Measurements from ENCODE around the gene ETS2. TPM values are rescaled to one million over a fixed set of nuclear protein-coding genes. Genes with fewer than 3 reads are reported as not detected.

ETS2 gene
- total RNA-seq, 1 donor from 2014 or later, result 40.3 TPM

- peaks cover 2% of the 10 kb centered on the region for H3K36me3 Mint-ChIP-seq (ENCODE audit: low read depth, unreplicated experiment)
- Histone ChIP-seq H3K36me3 (ENCODE audit: insufficient read depth, low read length) (no peaks in the 10 kb centered on the region), H3K27ac (ENCODE audit: low read depth, low read length) (no peak overlapping the region), H3K9ac (ENCODE audit: low read length) (no peak overlapping the region), H3K4me3 (ENCODE audit: insufficient read depth, low read depth, low read length) (no peak overlapping the region), H4K20me1 (ENCODE audit: insufficient read depth, low read length) (no peaks in the 10 kb centered on the region), H2AFZ (ENCODE audit: low read depth, low read length) (no peak overlapping the region), H3K79me2 (ENCODE audit: insufficient read depth, low read length) (no peaks in the 10 kb centered on the region), H3K27me3 (ENCODE audit: insufficient read depth, low read length) (no peaks in the 10 kb centered on the region), H3K9me3 (ENCODE audit: insufficient read depth, low read depth, low read length) (peaks cover 4% of the 10 kb centered on the region), H3K4me1 (ENCODE audit: insufficient read depth, low read length) (peaks cover 22% of the 10 kb centered on the region), H3K4me2 (ENCODE audit: low read length) (no peak overlapping the region)
- peaks cover 1% of the 10 kb centered on the region for H3K27me3 Mint-ChIP-seq (ENCODE audit: low read depth, unreplicated experiment)
- H3K4me3 Mint-ChIP-seq (ENCODE audit: unreplicated experiment), result no peak overlapping the region
- no peak for DNase-seq (ENCODE audit: low read depth)
- peaks cover 18% of the 10 kb centered on the region for H3K4me1 Mint-ChIP-seq (ENCODE audit: low read depth, unreplicated experiment)
- H3K27ac Mint-ChIP-seq (ENCODE audit: unreplicated experiment), result peak overlapping the region; percentile 70
- FAIRE-seq, result no peak
- H3K9me3 Mint-ChIP-seq (ENCODE audit: unreplicated experiment), result peaks cover 5% of the 10 kb centered on the region
- no peak for TF ChIP-seq EZH2 (IDR thresholded peaks at IDR 0.05; ENCODE audit: insufficient read depth, low read length)
- TF ChIP-seq CTCF (IDR thresholded peaks at IDR 0.05; ENCODE audit: insufficient read depth, low read depth, low read length), result no peak
Measured at GRCh38 chr21:38837806-38838461, 32.2 kb downstream of the ETS2 start.

- Histone ChIP-seq H3K9me3 (ENCODE audit: insufficient read depth, low read depth, low read length) (peaks cover 4% of the 10 kb centered on the region), H4K20me1 (ENCODE audit: insufficient read depth, low read length) (no peaks in the 10 kb centered on the region), H3K27ac (ENCODE audit: low read depth, low read length) (peak overlapping the region; percentile 91), H2AFZ (ENCODE audit: low read depth, low read length) (no peak overlapping the region), H3K4me3 (ENCODE audit: insufficient read depth, low read depth, low read length) (no peak overlapping the region), H3K27me3 (ENCODE audit: insufficient read depth, low read length) (no peaks in the 10 kb centered on the region), H3K4me2 (ENCODE audit: low read length) (peak overlapping the region; percentile 66), H3K36me3 (ENCODE audit: insufficient read depth, low read length) (no peaks in the 10 kb centered on the region), H3K9ac (ENCODE audit: low read length) (peak overlapping the region; percentile 53), H3K4me1 (ENCODE audit: insufficient read depth, low read length) (peaks cover 27% of the 10 kb centered on the region), H3K79me2 (ENCODE audit: insufficient read depth, low read length) (no peaks in the 10 kb centered on the region)
- DNase-seq (ENCODE audit: low read depth), result no peak
- Mint-ChIP-seq H3K27ac (ENCODE audit: unreplicated experiment) (peak overlapping the region; percentile 81), H3K36me3 (ENCODE audit: low read depth, unreplicated experiment) (peaks cover 2% of the 10 kb centered on the region), H3K27me3 (ENCODE audit: low read depth, unreplicated experiment) (peaks cover 1% of the 10 kb centered on the region), H3K4me1 (ENCODE audit: low read depth, unreplicated experiment) (peaks cover 21% of the 10 kb centered on the region), H3K9me3 (ENCODE audit: unreplicated experiment) (peaks cover 5% of the 10 kb centered on the region), H3K4me3 (ENCODE audit: unreplicated experiment) (peak overlapping the region; percentile 15)
- TF ChIP-seq CTCF (IDR thresholded peaks at IDR 0.05; ENCODE audit: insufficient read depth, low read depth, low read length), result no peak
- TF ChIP-seq EZH2 (IDR thresholded peaks at IDR 0.05; ENCODE audit: insufficient read depth, low read length), result no peak
- FAIRE-seq, result no peak
Measured at GRCh38 chr21:38838598-38839327, 33.0 kb downstream of the ETS2 start.

All from astrocyte (in vitro differentiated cells and primary cell).